ENCODE measurements around the gene RTCB.
"Not testable (repeated sequence)": the region's sequence is repeated elsewhere in the genome, so short reads cannot be mapped to it uniquely, and the experiment has no call there.

RTCB gene

DNA sequence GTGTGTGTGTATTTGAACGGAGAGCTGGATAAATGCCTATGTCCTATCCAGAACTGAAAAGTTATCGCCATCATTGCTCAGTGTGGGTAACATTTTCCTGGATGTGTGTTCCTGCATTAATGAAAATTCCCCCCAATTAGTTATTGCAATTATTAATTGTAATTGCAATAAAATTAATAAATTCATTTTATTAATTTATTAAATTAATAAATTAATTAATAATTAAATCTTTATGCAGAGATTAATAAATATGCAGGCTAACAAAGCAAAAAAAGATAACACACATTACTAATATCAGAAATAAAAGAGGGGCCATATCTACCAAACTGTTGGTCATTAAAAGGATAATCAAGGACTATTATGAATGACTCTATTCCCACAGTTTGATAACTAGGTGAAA, 50.8 kb downstream of the RTCB start:
- no peak for TF ChIP-seq ZNF274 (IDR thresholded peaks at IDR 0.05; ENCODE audit: low read depth, low read length)
- H3K4me3 ChIP-seq (ENCODE audit: low read length), result no peak overlapping the region

DNA sequence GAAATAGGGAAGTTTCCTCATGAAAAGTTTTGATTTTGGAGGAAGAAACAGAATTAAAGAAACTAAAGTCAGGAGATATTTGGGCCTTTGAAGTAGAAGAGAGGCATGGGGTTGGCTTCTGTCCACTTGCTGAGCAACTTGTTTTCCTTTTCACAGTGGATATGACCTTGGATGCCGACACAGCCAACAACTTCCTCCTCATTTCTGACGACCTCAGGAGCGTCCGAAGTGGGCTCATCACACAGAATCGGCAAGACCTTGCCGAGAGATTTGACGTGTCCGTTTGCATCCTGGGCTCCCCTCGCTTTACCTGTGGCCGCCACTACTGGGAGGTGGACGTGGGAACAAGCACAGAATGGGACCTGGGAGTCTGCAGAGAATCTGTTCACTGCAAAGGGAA, 52.0 kb downstream of the RTCB start:
- H3K4me3 ChIP-seq (ENCODE audit: low read length), result not testable (repeated sequence)

DNA sequence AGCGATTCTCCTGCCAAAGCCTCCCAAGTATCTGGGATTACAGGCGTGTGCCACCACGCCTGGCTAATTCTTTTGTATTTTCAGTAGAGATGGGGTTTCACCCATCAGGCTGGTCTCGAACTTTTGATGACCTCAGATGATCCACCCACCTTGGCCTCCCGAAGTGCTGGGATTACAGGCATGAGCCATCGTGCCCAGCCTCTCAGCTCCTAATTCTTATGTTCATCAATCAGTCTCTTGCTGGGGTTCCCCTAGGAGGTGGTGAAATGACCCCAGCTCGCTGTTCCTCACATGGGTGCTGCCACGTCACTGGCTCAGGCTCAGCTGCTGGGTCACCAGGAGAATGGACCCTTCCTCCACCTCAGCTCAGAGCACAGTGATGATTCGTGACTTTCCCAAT, 54.5 kb downstream of the RTCB start, which contains the start of gene RFPL3:
RFPL3 (plus strand) TSS at position 301 of the 400 bp plus-strand sequence. CDS start 205 bp downstream, outside the sequence.
- H3K4me3 ChIP-seq (ENCODE audit: low read length), result not testable (repeated sequence)

DNA sequence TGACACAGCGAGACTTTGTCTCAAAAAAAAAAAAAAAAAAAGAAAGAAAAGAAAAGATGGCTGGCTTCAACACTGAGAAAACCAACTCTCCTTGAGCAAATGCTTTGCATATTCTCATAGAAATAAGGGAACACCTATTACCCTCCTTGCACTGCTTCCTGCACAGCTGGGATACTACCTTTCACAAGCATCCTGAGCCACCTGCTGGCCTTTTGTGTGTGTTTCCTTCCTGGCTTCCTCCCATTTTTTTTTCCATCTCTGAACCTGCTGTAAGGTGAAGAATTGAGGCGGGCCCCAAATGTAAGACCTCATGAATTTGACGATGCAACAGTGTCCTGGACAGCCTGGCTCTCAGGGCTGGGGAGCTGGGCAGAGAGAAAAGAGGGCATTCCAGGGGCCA, 56.3 kb downstream of the RTCB start:
- no peak for TF ChIP-seq ZNF274 (IDR thresholded peaks at IDR 0.05; ENCODE audit: low read depth, low read length)
- H3K4me3 ChIP-seq (ENCODE audit: low read length), result no peak overlapping the region

DNA sequence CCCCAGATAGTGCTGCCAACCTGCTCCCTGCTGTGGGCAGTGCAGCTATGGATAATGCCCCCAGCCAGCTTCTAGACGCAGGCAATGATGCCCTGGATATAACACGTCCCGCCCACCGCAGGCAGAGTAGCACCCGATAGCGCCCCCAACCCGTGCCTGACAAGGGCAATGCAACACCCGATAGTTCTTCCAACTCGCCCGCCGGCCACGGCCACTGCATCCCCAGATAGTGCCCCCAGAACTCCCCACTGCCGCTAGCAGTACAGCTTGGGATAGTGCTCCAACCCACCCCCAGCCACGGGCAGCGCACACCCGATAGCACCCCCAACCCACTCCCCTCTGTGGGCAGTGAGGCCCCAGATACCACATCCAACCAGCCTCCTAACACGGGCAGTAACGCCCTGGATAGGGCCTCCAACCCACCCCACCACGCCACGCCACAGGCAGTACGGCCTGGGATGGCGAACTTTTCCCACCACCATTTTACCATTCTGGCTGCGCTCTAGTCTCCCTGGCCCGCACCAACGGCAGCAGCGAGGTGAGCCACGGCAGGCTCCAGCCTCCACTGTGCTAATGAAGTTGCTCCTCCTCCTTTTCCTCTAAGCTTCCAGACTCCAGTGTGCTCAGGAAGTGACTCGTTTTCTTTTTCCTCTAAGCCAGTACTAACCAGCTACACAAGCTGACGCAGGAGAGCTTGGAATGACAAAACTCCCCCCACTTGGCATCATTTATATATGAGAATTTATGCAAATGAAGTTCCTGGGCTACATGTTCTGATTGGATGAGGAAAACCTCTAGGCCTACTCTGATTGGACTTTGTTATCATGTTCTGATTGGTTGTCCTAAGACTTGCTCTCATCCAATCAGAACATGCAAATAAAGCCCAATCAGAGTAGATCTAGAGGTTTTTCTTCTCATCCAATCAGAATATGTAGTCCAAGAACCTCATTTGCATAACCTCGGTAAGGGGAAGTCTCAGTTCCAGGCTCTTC, 57.4 kb downstream of the RTCB start:
- H3K4me3 ChIP-seq (ENCODE audit: low read length), result no peak overlapping the region
- TF ChIP-seq ZNF274 (IDR thresholded peaks at IDR 0.05; ENCODE audit: low read depth, low read length), result no peak

DNA sequence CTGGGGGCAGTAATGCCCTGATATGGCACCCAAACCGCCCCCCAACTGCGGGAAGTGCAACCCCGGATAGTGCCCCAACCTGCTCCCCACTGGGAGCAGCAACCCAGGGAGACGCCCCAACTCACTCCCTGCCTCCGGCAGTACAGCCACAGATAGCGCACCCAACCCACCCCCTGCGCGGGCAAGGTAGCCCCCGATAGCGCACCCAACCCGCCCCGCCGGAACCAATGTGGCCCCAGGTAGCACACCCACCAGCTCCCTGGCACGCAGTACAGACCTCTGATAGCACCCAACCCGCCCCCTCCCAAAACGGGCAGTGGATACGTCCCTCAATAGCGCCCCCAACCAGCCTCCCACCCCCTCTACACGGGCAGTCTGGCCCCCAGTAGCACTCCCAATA, 58.2 kb downstream of the RTCB start:
- no peak for TF ChIP-seq ZNF274 (IDR thresholded peaks at IDR 0.05; ENCODE audit: low read depth, low read length)
- no peak overlapping the region for H3K4me3 ChIP-seq (ENCODE audit: low read length)

DNA sequence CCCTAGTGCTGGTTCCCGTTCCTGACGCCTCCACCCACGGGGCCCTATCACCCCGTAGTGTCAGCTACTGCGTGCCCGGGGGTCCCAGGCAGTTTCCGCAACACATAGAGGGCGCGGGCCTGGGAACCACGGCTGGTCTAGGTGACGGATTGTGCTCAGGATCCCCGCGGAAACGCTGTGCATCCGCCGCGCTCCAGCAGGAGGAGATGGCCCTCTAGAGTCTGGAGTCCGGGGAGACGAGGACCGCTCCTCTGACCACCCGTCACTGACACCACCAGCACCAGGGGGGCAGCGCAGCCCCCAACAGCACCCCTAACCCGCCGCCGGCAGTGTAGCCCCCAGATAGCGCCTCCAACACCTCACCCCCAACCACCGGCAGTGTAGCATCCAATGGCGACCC, 58.8 kb downstream of the RTCB start:
- no peak for TF ChIP-seq ZNF274 (IDR thresholded peaks at IDR 0.05; ENCODE audit: low read depth, low read length)
- no peak overlapping the region for H3K4me3 ChIP-seq (ENCODE audit: low read length)

DNA sequence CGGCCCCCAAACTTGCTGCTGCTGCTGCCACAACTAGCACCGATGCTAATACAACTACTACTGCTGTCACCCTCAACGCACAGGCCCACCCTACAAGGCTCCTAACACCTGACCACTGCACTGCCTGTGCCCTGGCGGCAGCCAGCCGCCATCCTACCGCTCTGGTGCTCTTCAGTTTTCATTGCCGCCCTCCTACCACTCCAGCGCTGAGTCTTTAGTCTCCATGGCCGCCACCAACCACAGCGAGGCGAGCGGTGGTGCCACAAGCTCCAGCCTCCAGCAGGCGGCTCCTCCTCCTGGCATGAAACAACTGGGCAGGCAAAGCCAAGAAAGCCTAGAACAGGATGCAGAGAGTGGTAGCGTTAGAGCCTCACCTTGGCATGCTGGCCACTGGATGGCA, 59.4 kb downstream of the RTCB start:
- H3K4me3 ChIP-seq (ENCODE audit: low read length), result no peak overlapping the region

DNA sequence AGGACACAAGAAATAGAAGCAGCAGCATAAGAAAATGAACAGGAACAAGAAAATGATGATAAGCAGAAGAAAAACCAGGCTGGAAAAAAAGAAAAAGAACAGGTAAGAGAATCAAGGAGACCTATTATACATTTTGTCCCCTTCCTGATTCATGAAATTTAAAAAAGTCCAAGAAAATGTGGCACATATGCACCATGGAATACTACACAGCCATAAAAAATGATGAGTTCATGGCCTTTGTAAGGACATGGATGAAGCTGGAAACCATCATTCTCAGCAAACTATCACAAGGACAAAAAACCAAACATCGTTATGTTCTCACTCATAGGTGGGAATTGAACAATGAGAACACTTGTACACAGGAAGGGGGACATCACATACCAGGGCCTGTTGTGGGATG, 60.2 kb downstream of the RTCB start:
- not testable (repeated sequence) for H3K4me3 ChIP-seq (ENCODE audit: low read length)

More for the DNA sequence above, 59.4 kb downstream of the RTCB start:
- no peak for TF ChIP-seq ZNF274 (IDR thresholded peaks at IDR 0.05; ENCODE audit: low read depth, low read length)

DNA sequence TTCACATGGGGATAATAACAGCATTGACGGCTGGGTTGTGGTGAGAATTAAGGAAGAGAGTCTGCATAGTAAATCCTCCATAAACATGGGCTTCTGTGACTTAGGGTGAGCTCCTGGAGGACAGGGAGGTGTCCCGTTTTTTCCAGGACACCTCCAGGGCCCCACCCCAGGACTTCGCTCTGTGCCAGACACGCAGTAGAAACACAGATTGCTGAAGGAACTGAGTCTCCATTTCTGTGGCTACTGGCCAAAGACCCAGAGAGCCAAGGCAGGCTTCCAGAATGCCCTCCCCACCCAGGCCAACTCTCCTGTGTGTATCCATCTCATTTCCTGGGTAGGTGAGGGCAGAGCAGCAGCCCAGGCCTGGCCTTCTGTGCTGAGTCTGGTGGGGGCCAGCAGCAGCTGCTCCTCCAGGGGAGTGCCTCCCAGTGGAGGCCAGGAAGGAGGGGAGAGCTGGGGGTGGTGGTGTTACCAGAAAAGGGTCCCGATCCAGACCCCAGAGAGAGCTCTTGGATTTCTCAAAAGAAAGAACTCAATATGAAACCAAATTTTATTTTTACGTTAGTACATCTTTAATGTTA, 63.9 kb downstream of the RTCB start:
- no peak for TF ChIP-seq ZNF274 (IDR thresholded peaks at IDR 0.05; ENCODE audit: low read depth, low read length)
- H3K4me3 ChIP-seq (ENCODE audit: low read length), result no peak overlapping the region

DNA sequence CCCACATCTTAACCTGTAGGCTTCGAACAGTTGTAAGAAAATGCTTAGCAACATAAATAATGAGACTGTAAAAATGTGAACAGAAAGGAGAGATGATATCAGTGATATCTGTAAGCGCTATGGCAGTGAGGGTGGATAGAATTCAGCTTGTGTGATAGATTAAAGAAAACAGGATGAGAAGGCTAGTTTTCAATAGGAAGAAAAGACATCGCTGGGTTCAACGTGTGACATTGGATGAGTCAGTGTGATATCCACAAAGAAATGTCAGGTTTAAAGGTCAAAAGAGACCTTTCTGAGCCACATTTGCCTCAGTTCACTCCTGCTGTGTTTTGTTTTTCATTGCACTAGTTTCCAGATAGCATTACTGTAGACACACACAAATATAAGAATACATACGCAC, 68.1 kb downstream of the RTCB start:
- no peak overlapping the region for H3K4me3 ChIP-seq (ENCODE audit: low read length)
- no peak for TF ChIP-seq ZNF274 (IDR thresholded peaks at IDR 0.05; ENCODE audit: low read depth, low read length)

DNA sequence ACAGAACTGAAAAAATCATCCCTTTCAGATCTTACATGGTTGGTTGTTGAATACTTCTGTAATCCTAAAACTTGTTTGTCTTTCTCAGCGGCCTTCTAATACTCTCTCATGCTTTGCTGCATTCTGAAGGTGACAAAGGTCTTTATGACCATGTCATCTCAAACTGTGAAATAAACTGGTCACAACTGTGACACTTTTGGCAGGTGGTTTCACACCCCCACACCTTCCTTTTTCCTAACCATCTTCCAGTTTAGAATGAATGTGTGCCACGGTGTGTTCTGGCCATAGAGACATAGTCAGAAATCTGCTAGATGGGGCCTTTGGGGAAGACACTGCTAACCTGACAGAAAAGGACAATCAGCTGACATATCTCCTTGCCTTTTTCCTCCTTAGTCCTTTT, 69.1 kb downstream of the RTCB start:
- TF ChIP-seq ZNF274 (IDR thresholded peaks at IDR 0.05; ENCODE audit: low read depth, low read length), result no peak
- no peak overlapping the region for H3K4me3 ChIP-seq (ENCODE audit: low read length)

DNA sequence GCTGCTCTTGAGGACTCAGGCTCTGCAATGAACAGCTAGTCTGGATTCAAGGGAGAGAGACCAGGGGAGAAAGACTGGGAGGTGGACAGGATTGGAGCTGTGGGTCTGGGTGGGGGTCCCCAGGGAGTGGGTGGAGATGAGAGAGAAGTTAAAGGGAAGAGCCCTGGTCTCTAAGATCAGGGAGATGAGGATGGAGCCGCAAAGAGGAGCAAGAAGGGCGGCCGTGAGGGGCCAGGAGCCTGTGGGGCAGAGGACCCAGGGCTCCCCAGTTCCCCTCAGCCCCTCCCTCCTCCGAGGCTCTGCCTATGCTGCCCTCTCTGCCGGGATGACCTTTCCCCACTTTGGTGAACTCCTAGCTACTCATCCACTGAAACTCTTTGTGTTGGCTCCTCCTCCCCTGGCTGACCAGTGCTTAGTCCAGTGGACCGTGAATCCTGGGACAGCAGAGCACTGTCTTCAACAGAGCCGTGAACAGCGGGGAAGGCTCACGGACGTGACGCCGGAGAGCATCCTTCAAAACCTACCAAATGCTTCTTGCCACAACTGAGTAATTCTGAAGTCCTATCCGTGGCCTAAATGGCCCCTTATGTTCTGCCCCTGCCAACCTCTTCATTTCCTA, 70.8 kb downstream of the RTCB start:
- no peak for TF ChIP-seq ZNF274 (IDR thresholded peaks at IDR 0.05; ENCODE audit: low read depth, low read length)
- no peak overlapping the region for H3K4me3 ChIP-seq (ENCODE audit: low read length)

DNA sequence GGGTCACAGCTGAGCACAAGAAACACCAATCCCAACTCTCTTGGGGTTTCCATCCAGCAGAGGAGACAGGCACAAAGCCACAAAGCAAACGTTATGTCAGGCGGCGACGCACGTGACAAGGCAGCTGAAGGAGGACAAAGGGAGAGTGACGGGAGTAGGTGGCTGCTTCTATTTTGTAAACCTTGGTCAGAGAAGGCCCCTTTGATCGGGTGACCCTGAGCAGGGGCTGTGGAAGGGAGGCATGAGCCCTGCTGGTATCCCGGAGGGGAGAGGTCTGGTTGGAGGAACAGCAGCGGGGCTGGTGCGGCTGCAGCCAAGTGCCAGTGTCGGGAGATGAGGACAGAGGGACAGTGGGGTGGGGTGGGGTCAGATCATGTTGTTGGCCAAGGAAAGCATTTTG, 71.6 kb downstream of the RTCB start:
- no peak for TF ChIP-seq ZNF274 (IDR thresholded peaks at IDR 0.05; ENCODE audit: low read depth, low read length)
- H3K4me3 ChIP-seq (ENCODE audit: low read length), result no peak overlapping the region

All from GM08714 (cell line).